DND-41 (cell line): ENCODE data around the gene SLC1A2.
A peak's percentile ranks its signal among the peaks of the same experiment; 100 is the strongest.

Experiments
- ATAC-seq: fragments of 200-7000 bp; cut with Tn5 transposase; 3 replicates; pipeline ENCODE4 v1.9.1; 2021; ENCODE audit warnings: low read depth; ENCODE audit not compliant: insufficient read depth
- DNase-seq: peaks from one replicate; pipeline ENCODE4 v3.0.0-alpha.2; 2020
- H2AFZ ChIP-seq: 2 replicates; pipeline ENCODE4 v1.6.0; 2012; ENCODE audit warnings: low read depth, low read length
- H3K27ac ChIP-seq: 2 replicates; pipeline ENCODE4 v1.5.1; 2012; ENCODE audit warnings: low read length, inconsistent platforms
- H3K27me3 ChIP-seq: fragments of 200-600 bp; sonication (generic); 2 replicates; pipeline ENCODE4 v1.6.0; 2012; ENCODE audit warnings: low read length, mild to moderate bottlenecking, inconsistent platforms; ENCODE audit not compliant: insufficient read depth, poor library complexity
- H3K36me3 ChIP-seq: 2 replicates; pipeline ENCODE4 v1.5.1; 2012; ENCODE audit warnings: low read length, inconsistent platforms; ENCODE audit not compliant: insufficient read depth
- H3K4me1 ChIP-seq: 2 replicates; pipeline ENCODE4 v1.5.1; 2012; ENCODE audit warnings: mild to moderate bottlenecking, low read length; ENCODE audit not compliant: insufficient read depth
- H3K4me2 ChIP-seq: 2 replicates; pipeline ENCODE4 v1.6.0; 2012; ENCODE audit warnings: mild to moderate bottlenecking, moderate library complexity, low read length, inconsistent platforms; ENCODE audit not compliant: insufficient read depth
- H3K4me3 ChIP-seq, 2 experiments: fragments of 200-600 bp in 1 of 2; shearing (Covaris generic) in 1 of 2; 2 replicates each; pipeline ENCODE4 v1.5.1; 2012 to 2016; ENCODE audit warnings: inconsistent platforms in 2 of 2, low read length in 2 of 2, mild to moderate bottlenecking in 2 of 2, low read depth in 1 of 2, moderate library complexity in 1 of 2
- H3K79me2 ChIP-seq: 2 replicates; pipeline ENCODE4 v1.6.0; 2012; ENCODE audit warnings: low read length, inconsistent platforms; ENCODE audit not compliant: insufficient read depth
- H3K9ac ChIP-seq: 2 replicates; pipeline ENCODE4 v1.6.0; 2012; ENCODE audit warnings: low read depth, mild to moderate bottlenecking, inconsistent platforms, low read length, moderate library complexity
- H3K9me3 ChIP-seq: 2 replicates; pipeline ENCODE4 v1.5.1; 2012; ENCODE audit warnings: low read length, moderate library complexity, mild to moderate bottlenecking, inconsistent platforms; ENCODE audit not compliant: insufficient read depth, severe bottlenecking
- H4K20me1 ChIP-seq: 2 replicates; pipeline ENCODE4 v1.6.0; 2012; ENCODE audit warnings: low read length; ENCODE audit not compliant: insufficient read depth
- CTCF ChIP-seq: IDR thresholded peaks from 2 replicates; pipeline ENCODE4 v1.5.1; 2012; ENCODE audit warnings: borderline replicate concordance, low read length, moderate library complexity, mild to moderate bottlenecking; ENCODE audit not compliant: poor library complexity, severe bottlenecking; ENCODE audit errors: extremely low read depth
- EZH2 ChIP-seq: IDR thresholded peaks from 3 replicates; pipeline ENCODE4 v1.6.1; 2012; ENCODE audit warnings: borderline replicate concordance, low read depth, mild to moderate bottlenecking, moderate library complexity, low read length, inconsistent platforms; ENCODE audit not compliant: severe bottlenecking

Gene SLC1A2

GRCh38 chr11:35373284-35373933, 45.9 kb downstream of the SLC1A2 start:
- Histone ChIP-seq H3K9me3 (no peaks in the 10 kb centered on the region), H4K20me1 (no peaks in the 10 kb centered on the region), H3K79me2 (no peaks in the 10 kb centered on the region), H3K9ac (no peak overlapping the region), H2AFZ (no peak overlapping the region), H3K4me2 (no peak overlapping the region), H3K36me3 (no peaks in the 10 kb centered on the region), H3K4me1 (no peaks in the 10 kb centered on the region), H3K27me3 (peaks cover 5% of the 10 kb centered on the region), H3K27ac (no peak overlapping the region), H3K4me3 (no peak overlapping the region)
- ATAC-seq (peak; percentile 62), DNase-seq (no peak)
- TF ChIP-seq CTCF (peak; percentile 28), EZH2 (no peak)

- no peak overlapping the region for H3K4me2 ChIP-seq
- TF ChIP-seq EZH2 (no peak), CTCF (no peak)
- DNase-seq: no peak
- H3K9me3 ChIP-seq: no peaks in the 10 kb centered on the region
- no peak for ATAC-seq
- no peaks in the 10 kb centered on the region for H4K20me1 ChIP-seq
- peaks cover 5% of the 10 kb centered on the region for H3K27me3 ChIP-seq
- no peak overlapping the region for H3K27ac ChIP-seq
- no peaks in the 10 kb centered on the region for H3K79me2 ChIP-seq
- H3K4me3 ChIP-seq: no peak overlapping the region
- H3K9ac ChIP-seq: no peak overlapping the region
- H3K36me3 ChIP-seq: no peaks in the 10 kb centered on the region
- no peak overlapping the region for H2AFZ ChIP-seq
- no peaks in the 10 kb centered on the region for H3K4me1 ChIP-seq
Measured at GRCh38 chr11:35372565-35373283, 46.6 kb downstream of the SLC1A2 start.

- no peak overlapping the region for H3K4me3 ChIP-seq
- H3K9ac ChIP-seq: no peak overlapping the region
- no peaks in the 10 kb centered on the region for H3K79me2 ChIP-seq
- H3K27ac ChIP-seq: no peak overlapping the region
- no peaks in the 10 kb centered on the region for H3K9me3 ChIP-seq
- H3K4me1 ChIP-seq: no peaks in the 10 kb centered on the region
- peaks cover 15% of the 10 kb centered on the region for H3K27me3 ChIP-seq
- no peaks in the 10 kb centered on the region for H3K36me3 ChIP-seq
- no peak overlapping the region for H3K4me2 ChIP-seq
- ATAC-seq (no peak), DNase-seq (no peak)
- H2AFZ ChIP-seq: no peak overlapping the region
- no peak for TF ChIP-seq CTCF
- no peak for TF ChIP-seq EZH2
- no peaks in the 10 kb centered on the region for H4K20me1 ChIP-seq
Measured at GRCh38 chr11:35367491-35367890, 51.9 kb downstream of the SLC1A2 start.
